GM10248 (cell line): ENCODE results near the gene UBE2L5.
"Not testable (repeated sequence)": the region's sequence is repeated elsewhere in the genome, so short reads cannot be mapped to it uniquely, and the experiment has no call there.

Source experiments
- CTCF ChIA-PET: fragments of 300-600 bp; sonication (Branson Sonifier 250); formaldehyde crosslinking; extraction: SDS; loops from one replicate; lab custom pipeline; 2021; ENCODE audit warnings: antibody characterized with exemption; lab: Yijun Ruan, JAX
- POLR2A ChIA-PET: fragments of 350-650 bp; sonication (Branson Sonifier 250); formaldehyde crosslinking; extraction: SDS; loops from one replicate; lab custom pipeline; 2020; ENCODE audit warnings: antibody characterized with exemption; lab: Yijun Ruan, JAX
- DNase-seq: peaks from one replicate; pipeline ENCODE4 v3.0.0; 2012; ENCODE audit errors: extremely low spot score
- CTCF ChIP-seq: IDR thresholded peaks from 2 replicates; pipeline ENCODE4 v1.5.1; 2012; ENCODE audit warnings: mild to moderate bottlenecking, low read depth; ENCODE audit errors: extremely low read depth, missing control alignments, control extremely low read depth

The UBE2L5 gene

GRCh38 chr13:30443957-30444404 is 21.7 kb downstream of the UBE2L5 start:
- peak; percentile 57 for DNase-seq
- no peak for TF ChIP-seq CTCF
- ChIA-PET CTCF (interaction anchor here (0.9 to 5.6 kb wide), 5 partner anchors 11 to 127 kb away, joined by 3 to 34 read pairs (median 4); no protein-coding TSS in a partner anchor), POLR2A (interaction anchor here (1.0 to 1.1 kb wide), 2 partner anchors 12 to 22 kb away, joined by 3 to 5 read pairs; partner anchors contain the start of gene UBE2L5)

- DNase-seq = peak; percentile 38
- ChIA-PET POLR2A (interaction anchor here (1.4 kb wide), 1 partner anchor 24 kb away, joined by 3 read pairs; the partner anchor contains the start of gene UBE2L5), CTCF (interaction anchor here (1.0 to 1.5 kb wide), 4 partner anchors 9 to 38 kb away, joined by 3 to 8 read pairs (median 4); no protein-coding TSS in a partner anchor)
- TF ChIP-seq CTCF = no peak
These were observed 23.8 kb downstream of the UBE2L5 start for GRCh38 chr13:30446126-30446500.

- DNase-seq = no peak
- POLR2A ChIA-PET = no interaction called here
- CTCF ChIA-PET = interaction anchor here (0.8 to 1.3 kb wide), 5 partner anchors 9 to 317 kb away, joined by 3 to 4 read pairs (median 3); no protein-coding TSS in a partner anchor
- TF ChIP-seq CTCF = no peak
These were observed 26.1 kb downstream of the UBE2L5 start for GRCh38 chr13:30448441-30448840.

- TF ChIP-seq CTCF = no peak
- ChIA-PET CTCF (interaction anchor here (1.1 to 1.7 kb wide), 2 partner anchors 26 to 319 kb away, joined by 3 to 4 read pairs; no protein-coding TSS in a partner anchor), POLR2A (no interaction called here)
- DNase-seq = no peak
These were observed 27.8 kb downstream of the UBE2L5 start for GRCh38 chr13:30450066-30450465.

GRCh38 chr13:30451476-30451875 is 29.2 kb downstream of the UBE2L5 start:
- DNase-seq, POLR2A ChIA-PET: not testable (repeated sequence)
- CTCF ChIA-PET = interaction anchor here (1.5 to 2.6 kb wide), 3 partner anchors 19 to 56 kb away, joined by 3 to 7 read pairs (median 4); no protein-coding TSS in a partner anchor

- CTCF ChIA-PET = interaction anchor here (1.6 to 2.6 kb wide), 2 partner anchors 10 to 21 kb away, joined by 6 to 7 read pairs; no protein-coding TSS in a partner anchor
- DNase-seq = no peak
- POLR2A ChIA-PET = no interaction called here
These were observed 31.4 kb downstream of the UBE2L5 start for GRCh38 chr13:30453727-30454126.

More at GRCh38 chr13:30453727-30454126, 31.4 kb downstream of the UBE2L5 start:
- TF ChIP-seq CTCF = no peak
